ENCODE measurements around the gene P2RY1. TPM values are rescaled to one million over a fixed set of nuclear protein-coding genes. Genes with fewer than 3 reads are reported as not detected.

The P2RY1 gene, protein sequence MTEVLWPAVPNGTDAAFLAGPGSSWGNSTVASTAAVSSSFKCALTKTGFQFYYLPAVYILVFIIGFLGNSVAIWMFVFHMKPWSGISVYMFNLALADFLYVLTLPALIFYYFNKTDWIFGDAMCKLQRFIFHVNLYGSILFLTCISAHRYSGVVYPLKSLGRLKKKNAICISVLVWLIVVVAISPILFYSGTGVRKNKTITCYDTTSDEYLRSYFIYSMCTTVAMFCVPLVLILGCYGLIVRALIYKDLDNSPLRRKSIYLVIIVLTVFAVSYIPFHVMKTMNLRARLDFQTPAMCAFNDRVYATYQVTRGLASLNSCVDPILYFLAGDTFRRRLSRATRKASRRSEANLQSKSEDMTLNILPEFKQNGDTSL
- polyA plus RNA-seq (ENCODE audit: insufficient read length in 12 of 12): 10 to 100 TPM in 1 of 12 donors, 1 to 10 TPM in 10, not detected in 1; 4.2 to 10.5 (median 8.5) TPM
- long read RNA-seq, donor 1, full-length matches to known transcripts: 90 of 90 reads
- long read RNA-seq, donor 1, partial matches to known transcripts: 0 of 90 reads
- long read RNA-seq, donor 1, other reads (novel, unspliced or antisense): 0 of 90 reads
- long read RNA-seq, donor 2, full-length matches to known transcripts: 16 of 16 reads
- long read RNA-seq, donor 2, partial matches to known transcripts: 0 of 16 reads
- long read RNA-seq, donor 2, other reads (novel, unspliced or antisense): 0 of 16 reads
- long read RNA-seq, donor 3, full-length matches to known transcripts: 16 of 16 reads
- long read RNA-seq, donor 3, partial matches to known transcripts: 0 of 16 reads
- long read RNA-seq, donor 3, other reads (novel, unspliced or antisense): 0 of 16 reads
- long read RNA-seq, donor 4, full-length matches to known transcripts: 3 of 3 reads
- long read RNA-seq, donor 4, partial matches to known transcripts: 0 of 3 reads
- long read RNA-seq, donor 4, other reads (novel, unspliced or antisense): 0 of 3 reads
- long read RNA-seq, donor 5, full-length matches to known transcripts: 35 of 35 reads
- long read RNA-seq, donor 5, partial matches to known transcripts: 0 of 35 reads
- long read RNA-seq, donor 5, other reads (novel, unspliced or antisense): 0 of 35 reads
- long read RNA-seq, donor 6, full-length matches to known transcripts: 9 of 9 reads
- long read RNA-seq, donor 6, partial matches to known transcripts: 0 of 9 reads
- long read RNA-seq, donor 6, other reads (novel, unspliced or antisense): 0 of 9 reads
- long read RNA-seq, donor 7, full-length matches to known transcripts: 6 of 6 reads
- long read RNA-seq, donor 7, partial matches to known transcripts: 0 of 6 reads
- long read RNA-seq, donor 7, other reads (novel, unspliced or antisense): 0 of 6 reads
- long read RNA-seq, donor 8, full-length matches to known transcripts: 25 of 25 reads
- long read RNA-seq, donor 8, partial matches to known transcripts: 0 of 25 reads
- long read RNA-seq, donor 8, other reads (novel, unspliced or antisense): 0 of 25 reads
- long read RNA-seq, donor 9, full-length matches to known transcripts: 7 of 7 reads
- long read RNA-seq, donor 9, partial matches to known transcripts: 0 of 7 reads
- long read RNA-seq, donor 9, other reads (novel, unspliced or antisense): 0 of 7 reads
- long read RNA-seq, donor 10, full-length matches to known transcripts: 11 of 11 reads
- long read RNA-seq, donor 10, partial matches to known transcripts: 0 of 11 reads
- long read RNA-seq, donor 10, other reads (novel, unspliced or antisense): 0 of 11 reads
- long read RNA-seq, donor 11, full-length matches to known transcripts: 19 of 19 reads
- long read RNA-seq, donor 11, partial matches to known transcripts: 0 of 19 reads
- long read RNA-seq, donor 11, other reads (novel, unspliced or antisense): 0 of 19 reads

DNA sequence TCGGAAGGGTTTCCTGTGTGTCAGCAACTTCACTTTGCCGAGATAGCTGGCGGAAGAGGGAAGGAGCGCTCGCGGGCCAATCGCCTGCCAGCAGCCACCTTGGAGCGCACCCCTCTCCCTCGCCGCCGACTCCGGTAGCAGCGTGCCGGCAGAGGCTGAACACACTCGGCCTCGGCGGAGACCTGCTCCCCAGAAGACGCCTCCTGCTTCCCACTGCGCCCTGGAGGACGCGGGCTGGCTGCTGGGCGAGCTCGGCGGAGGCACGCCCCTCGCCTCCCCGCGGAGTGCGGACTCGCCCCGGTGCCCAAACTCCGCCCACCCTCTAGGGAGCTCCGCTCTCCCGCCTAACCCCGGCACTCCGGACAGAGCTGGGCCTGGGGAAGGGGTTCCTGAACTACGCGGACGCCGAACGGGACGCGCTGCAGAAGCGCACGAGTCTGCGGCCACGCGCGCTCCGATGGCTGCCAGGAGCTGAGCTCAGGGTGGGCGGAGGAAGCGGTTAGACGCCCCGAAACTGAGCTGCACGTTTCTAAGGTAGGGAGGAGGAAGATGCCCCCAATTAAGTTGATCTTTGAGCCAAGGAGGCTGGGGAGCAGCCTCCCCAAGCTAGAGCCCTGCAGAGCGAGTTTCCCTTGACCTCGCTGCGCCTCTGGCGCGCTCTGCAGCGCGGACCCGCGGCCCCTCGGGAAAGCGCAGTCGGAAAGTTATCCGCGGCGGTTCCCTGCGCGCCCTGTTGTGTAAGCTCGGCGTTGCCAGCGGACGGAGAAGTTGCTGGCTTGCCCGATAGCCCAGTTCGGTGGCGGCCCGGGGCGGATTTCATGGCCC, at the start of gene P2RY1:
Gene P2RY1, plus strand, starts transcription at position 356 of the 825 bp plus-strand sequence. CDS start 652 bp downstream, outside the sequence.
- peak; percentile 66 for DNase-seq

GRCh38 chr3:152786977-152787681, 47.8 kb upstream of the P2RY1 start:
- DNase-seq: no peak

- no peak for DNase-seq
Observed at GRCh38 chr3:152790651-152791387, 44.1 kb upstream of the P2RY1 start.

- no peak for DNase-seq
Observed at GRCh38 chr3:152793969-152794368, 41.0 kb upstream of the P2RY1 start.

DNA sequence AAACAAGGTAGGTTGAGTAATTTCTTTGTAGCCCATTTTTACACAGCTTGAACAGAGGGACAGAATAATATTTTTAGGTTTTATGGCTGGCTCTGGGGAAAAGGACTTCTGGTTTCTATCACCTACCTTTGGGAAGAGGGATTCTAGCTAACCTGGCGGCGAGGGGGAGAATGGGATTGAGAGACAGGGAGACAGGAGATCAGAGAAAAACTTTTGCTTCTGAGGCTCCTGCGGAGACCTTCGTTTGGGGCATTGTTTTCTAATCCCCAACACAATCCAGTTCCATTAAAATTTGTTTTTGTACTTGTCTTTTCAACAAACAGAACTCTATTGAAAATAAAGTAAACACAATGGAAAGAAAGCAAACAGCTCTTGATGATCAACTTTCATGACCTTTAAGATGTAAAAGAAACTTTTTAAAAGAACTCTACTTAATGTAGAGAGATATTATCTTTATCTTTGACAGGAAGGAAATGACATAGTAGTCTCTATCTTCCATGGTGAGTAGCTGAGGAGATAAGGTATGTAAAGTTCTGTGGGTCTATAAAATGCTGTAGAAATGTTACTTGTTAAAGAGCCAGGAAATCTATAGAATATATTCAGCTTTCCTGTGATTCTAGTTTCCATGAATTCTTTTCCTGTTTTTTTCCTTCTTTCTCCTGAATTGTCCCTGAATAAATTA, 37.0 kb upstream of the P2RY1 start:
- DNase-seq: no peak

GRCh38 chr3:152811974-152812760, 22.8 kb upstream of the P2RY1 start:
- DNase-seq: no peak

GRCh38 chr3:152817400-152817799, 17.5 kb upstream of the P2RY1 start:
- DNase-seq: no peak

GRCh38 chr3:152818027-152818426, 16.9 kb upstream of the P2RY1 start:
- no peak for DNase-seq

GRCh38 chr3:152823173-152823572, 11.8 kb upstream of the P2RY1 start:
- DNase-seq: no peak

GRCh38 chr3:152823781-152824180, 11.2 kb upstream of the P2RY1 start:
- DNase-seq: no peak

GRCh38 chr3:152825566-152825965, 9.4 kb upstream of the P2RY1 start:
- DNase-seq: no peak

- no peak for DNase-seq
Observed at GRCh38 chr3:152826476-152826875, 8.5 kb upstream of the P2RY1 start.

DNA sequence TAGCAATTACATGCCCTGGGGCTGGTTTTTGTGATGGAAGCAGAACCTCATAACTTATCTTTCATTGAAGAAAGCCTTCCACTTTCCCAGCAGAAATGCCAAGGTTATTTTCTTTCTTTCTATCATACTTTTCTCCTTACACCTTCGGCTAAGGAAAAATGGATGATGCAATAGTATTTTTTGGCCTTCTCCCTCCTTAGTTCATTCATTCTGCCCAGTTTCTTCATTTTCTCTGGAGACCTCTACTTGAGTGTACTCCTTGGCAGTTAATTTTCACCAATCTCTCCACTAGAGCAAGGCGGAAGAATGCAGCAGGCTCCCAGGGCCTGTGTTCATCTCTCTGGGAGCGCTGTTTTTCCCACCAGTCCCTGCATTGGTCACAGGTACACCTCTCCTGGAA, 7.6 kb upstream of the P2RY1 start:
- DNase-seq: no peak

GRCh38 chr3:152828075-152828840, 6.7 kb upstream of the P2RY1 start:
- DNase-seq: no peak

- no peak for DNase-seq
Observed at GRCh38 chr3:152830245-152830644, 4.7 kb upstream of the P2RY1 start.

GRCh38 chr3:152832046-152832445, 2.9 kb upstream of the P2RY1 start:
- DNase-seq: no peak
